Cardiac fibroblast (primary cell): ENCODE measurements around the gene CAMKMT.

ENCODE experiments used
- DNase-seq, 2 donors: peaks; one replicate each; pipeline versions ENCODE4 v3.0.0 to v3.0.0-alpha.2; 2010; ENCODE audit warnings: low read depth in 2 of 2
- H3K4me3 ChIP-seq, 2 donors: replicated peaks in 1 of 2; 1 replicate in 1 of 2; 2 replicates in 1 of 2; pipeline ENCODE4 v1.5.1; 2011; ENCODE audit warnings: low read depth in 2 of 2, low read length in 2 of 2, mild to moderate bottlenecking in 2 of 2, moderate library complexity in 1 of 2
- TF ChIP-seq, protein P1 (sequence below): IDR thresholded peaks from one replicate; pipeline ENCODE4 v1.5.1; 2011; ENCODE audit warnings: low read depth, mild to moderate bottlenecking, low read length, inconsistent platforms

The CAMKMT gene

DNA sequence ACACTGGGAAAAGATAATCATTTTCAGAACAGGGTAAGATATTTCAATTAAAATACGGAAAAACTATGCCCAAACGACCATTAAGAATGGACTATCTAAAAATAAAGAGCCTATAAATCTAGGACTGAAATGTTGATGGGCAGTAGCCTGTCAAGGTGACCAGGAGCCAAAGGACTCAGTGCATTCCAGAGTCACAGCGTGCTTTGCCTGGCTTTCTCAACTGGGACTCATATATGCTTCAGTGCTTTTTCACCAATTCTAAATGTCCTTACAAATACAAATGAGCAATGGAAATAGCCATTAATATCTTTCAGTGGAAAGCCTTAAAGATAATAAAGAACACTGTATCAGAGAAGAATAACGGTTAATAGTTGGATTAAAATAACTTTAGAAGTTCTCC lies 35.9 kb upstream of the CAMKMT start:
- no peak for DNase-seq
- H3K4me3 ChIP-seq: no peak overlapping the region
- TF ChIP-seq, protein P1, sequence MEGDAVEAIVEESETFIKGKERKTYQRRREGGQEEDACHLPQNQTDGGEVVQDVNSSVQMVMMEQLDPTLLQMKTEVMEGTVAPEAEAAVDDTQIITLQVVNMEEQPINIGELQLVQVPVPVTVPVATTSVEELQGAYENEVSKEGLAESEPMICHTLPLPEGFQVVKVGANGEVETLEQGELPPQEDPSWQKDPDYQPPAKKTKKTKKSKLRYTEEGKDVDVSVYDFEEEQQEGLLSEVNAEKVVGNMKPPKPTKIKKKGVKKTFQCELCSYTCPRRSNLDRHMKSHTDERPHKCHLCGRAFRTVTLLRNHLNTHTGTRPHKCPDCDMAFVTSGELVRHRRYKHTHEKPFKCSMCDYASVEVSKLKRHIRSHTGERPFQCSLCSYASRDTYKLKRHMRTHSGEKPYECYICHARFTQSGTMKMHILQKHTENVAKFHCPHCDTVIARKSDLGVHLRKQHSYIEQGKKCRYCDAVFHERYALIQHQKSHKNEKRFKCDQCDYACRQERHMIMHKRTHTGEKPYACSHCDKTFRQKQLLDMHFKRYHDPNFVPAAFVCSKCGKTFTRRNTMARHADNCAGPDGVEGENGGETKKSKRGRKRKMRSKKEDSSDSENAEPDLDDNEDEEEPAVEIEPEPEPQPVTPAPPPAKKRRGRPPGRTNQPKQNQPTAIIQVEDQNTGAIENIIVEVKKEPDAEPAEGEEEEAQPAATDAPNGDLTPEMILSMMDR: no peak

DNA sequence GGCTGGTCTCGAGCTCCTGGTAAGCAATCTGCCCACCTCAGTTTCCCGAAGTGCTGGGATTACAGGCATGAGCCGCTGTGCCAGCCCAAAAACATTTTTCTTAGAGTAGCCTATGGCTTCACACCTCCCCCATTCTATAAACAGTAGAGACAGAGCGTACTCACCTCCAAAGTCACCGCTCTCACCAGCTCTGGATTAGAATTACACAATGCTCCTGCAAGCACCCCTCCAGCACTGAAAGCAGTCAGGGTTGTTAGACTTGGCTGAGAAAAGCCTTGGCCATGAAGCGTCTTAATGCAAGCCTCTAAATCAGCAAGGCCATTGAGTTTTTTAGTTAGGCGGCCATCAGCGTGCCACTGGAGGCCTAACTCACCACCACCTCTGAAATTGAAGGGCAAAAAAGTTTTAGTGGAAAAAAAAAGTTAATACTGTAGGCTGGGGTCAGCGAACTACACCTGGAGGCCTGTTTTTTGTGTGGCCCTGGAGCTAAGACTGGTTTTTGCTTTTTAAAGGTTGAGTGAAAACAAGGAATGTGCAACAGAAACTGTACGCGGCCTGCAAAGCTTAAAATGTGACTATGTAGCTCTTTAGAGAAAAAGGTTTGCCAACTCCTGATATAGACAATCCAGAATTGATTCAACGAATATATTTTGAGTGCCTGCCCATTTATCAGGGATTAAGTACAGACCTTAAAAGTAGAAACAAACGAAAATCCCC lies 35.0 kb upstream of the CAMKMT start:
- H3K4me3 ChIP-seq: no peak overlapping the region
- no peak for DNase-seq
- TF ChIP-seq, protein P1: no peak

DNA sequence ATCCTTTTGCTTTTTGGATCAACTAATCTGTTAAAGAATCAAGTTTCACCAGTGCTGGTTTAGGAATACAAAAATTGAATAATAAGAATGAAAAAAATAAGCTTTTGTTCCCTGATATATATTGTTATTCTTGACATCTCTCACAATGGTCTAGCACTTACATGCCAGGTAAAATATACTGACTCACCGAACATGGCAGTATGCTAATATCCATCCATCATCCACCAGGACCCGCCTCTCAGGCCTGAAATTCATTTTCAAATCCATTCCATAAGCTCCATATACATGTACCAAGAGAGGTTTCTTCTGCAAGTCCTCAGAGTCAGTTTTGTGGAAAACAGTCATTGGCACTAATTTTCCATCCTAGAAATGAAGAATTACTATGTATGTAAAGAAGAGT lies 33.0 kb upstream of the CAMKMT start:
- no peak overlapping the region for H3K4me3 ChIP-seq
- DNase-seq: no peak
- TF ChIP-seq, protein P1: no peak

DNA sequence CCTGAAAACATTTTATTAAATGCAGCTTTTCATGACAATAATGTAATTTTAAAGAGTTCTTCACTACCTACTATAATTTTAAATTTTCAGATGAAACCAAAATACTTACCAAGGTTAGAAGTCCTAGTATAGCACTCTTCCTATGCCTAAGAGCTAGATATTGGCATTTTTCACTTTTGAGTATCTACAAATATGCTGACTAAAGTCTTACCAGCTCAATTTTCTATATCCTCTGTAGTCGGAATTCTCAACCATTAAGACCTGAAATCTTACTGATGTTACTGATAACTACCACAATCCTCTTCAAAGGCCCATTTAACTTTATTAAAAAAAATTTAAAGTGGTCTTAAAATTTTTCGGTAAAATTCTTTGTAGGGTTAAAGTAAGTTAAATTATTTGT lies 32.4 kb upstream of the CAMKMT start:
- H3K4me3 ChIP-seq: no peak overlapping the region
- no peak for DNase-seq
- TF ChIP-seq, protein P1: no peak

DNA sequence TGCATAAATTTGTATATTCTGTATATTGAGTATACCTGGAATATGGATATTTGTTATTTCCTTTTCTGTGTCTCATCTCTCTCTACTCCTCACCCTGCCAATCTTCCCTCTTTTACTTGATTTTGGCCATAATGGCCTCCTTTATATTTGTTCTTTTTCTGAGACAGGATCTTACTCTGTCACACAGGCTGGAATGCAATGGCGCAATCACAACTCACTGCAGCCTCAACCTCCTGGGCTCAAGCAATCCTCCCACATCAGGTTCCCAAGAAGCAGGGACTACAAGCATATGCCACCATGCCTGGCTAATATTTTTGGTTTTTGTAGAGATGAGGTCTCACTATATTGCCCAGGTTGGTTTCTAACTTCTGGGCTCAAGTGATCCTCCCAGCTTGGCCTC lies 30.9 kb upstream of the CAMKMT start:
- H3K4me3 ChIP-seq: no peak overlapping the region
- TF ChIP-seq, protein P1: no peak
- peak; percentile 59 to 60 for DNase-seq

DNA sequence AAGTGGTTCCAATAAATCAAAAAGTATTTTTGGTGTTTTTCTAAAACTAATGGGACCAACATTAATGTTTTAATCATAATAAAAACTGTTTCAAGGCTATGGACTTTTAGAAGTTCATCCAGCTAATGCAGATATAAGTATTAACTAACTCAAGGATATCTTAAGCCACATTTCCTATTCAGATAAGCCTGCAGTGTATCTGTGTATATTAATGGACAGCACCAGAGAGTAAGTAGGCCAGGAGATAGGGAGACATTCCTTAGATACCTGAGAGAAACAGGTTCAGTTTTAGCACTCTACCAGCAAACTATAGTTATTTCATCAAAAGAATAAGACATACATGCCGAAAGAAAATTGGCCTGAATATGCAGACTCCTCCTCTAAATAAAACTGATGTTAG lies 27.8 kb upstream of the CAMKMT start:
- TF ChIP-seq, protein P1: no peak
- H3K4me3 ChIP-seq: no peak overlapping the region
- no peak for DNase-seq
